ENCODE measurements around the gene TMBIM6.

Gene TMBIM6

GRCh38 chr12:49740930-49741881 is at the start of gene TMBIM6:
TMBIM6 (plus strand) TSS chr12:49741557; CDS start chr12:49752494, 10,937 bp downstream.
- peak within 1 kb of the TSS; percentile 67 for H3K4me3 ChIP-seq (ENCODE audit: low read depth, low read length)
- TF ChIP-seq CTCF (IDR thresholded peaks at IDR 0.05; ENCODE audit: borderline replicate concordance, insufficient read depth, low read depth, low read length): peak; percentile 93

GRCh38 chr12:49692851-49693250 is 48.5 kb upstream of the TMBIM6 start:
- TF ChIP-seq CTCF (IDR thresholded peaks at IDR 0.05; ENCODE audit: borderline replicate concordance, insufficient read depth, low read depth, low read length): no peak
- H3K4me3 ChIP-seq (ENCODE audit: low read depth, low read length): no peak overlapping the region

GRCh38 chr12:49693931-49694444 is 47.4 kb upstream of the TMBIM6 start:
- TF ChIP-seq CTCF (IDR thresholded peaks at IDR 0.05; ENCODE audit: borderline replicate concordance, insufficient read depth, low read depth, low read length): no peak
- no peak overlapping the region for H3K4me3 ChIP-seq (ENCODE audit: low read depth, low read length)

- no peak for TF ChIP-seq CTCF (IDR thresholded peaks at IDR 0.05; ENCODE audit: borderline replicate concordance, insufficient read depth, low read depth, low read length)
- H3K4me3 ChIP-seq (ENCODE audit: low read depth, low read length): no peak overlapping the region
Measured at GRCh38 chr12:49696723-49697122, 44.6 kb upstream of the TMBIM6 start.

GRCh38 chr12:49697808-49698207 is 43.5 kb upstream of the TMBIM6 start:
- no peak overlapping the region for H3K4me3 ChIP-seq (ENCODE audit: low read depth, low read length)
- no peak for TF ChIP-seq CTCF (IDR thresholded peaks at IDR 0.05; ENCODE audit: borderline replicate concordance, insufficient read depth, low read depth, low read length)

GRCh38 chr12:49698619-49699545 is 42.5 kb upstream of the TMBIM6 start:
- TF ChIP-seq CTCF (IDR thresholded peaks at IDR 0.05; ENCODE audit: borderline replicate concordance, insufficient read depth, low read depth, low read length): no peak
- H3K4me3 ChIP-seq (ENCODE audit: low read depth, low read length): peak overlapping the region; percentile 37
